ENCODE measurements around the gene ERO1B.
A peak's percentile ranks its signal among the peaks of the same experiment; 100 is the strongest.

ERO1B gene

GRCh38 chr1:236175642-236176336, 106.0 kb downstream of the ERO1B start:
- Histone ChIP-seq H3K23ac (ENCODE audit: low read length in 2 of 2) (no peak overlapping the region), H3K4me2 (ENCODE audit: low read length, poor library complexity, severe bottlenecking) (peak overlapping the region; percentile 69), H4K8ac (ENCODE audit: low read length) (no peak overlapping the region), H3K27me3 (ENCODE audit: control insufficient read depth in 1 of 2, insufficient read depth in 1 of 2, low read length in 2 of 2) (no peaks in the 10 kb centered on the region), H4K91ac (ENCODE audit: low read length) (no peak overlapping the region), H3K4me3 (ENCODE audit: insufficient read depth in 1 of 2, low read depth in 1 of 2, low read length in 2 of 2) (no peak overlapping the region), H2BK5ac (ENCODE audit: low read depth, low read length, poor library complexity, severe bottlenecking) (peak overlapping the region; percentile 98), H3K36me3 (ENCODE audit: control insufficient read depth in 1 of 2, insufficient read depth in 2 of 2, low read depth in 1 of 2, low read length in 2 of 2) (peaks cover 3 to 21% of the 10 kb centered on the region in 2 experiments), H3K4ac (ENCODE audit: low read depth in 1 of 2, low read length in 2 of 2) (no peak overlapping the region), H2AFZ (ENCODE audit: low read depth, low read length) (no peak overlapping the region), H2BK120ac (ENCODE audit: low read depth, low read length) (no peak overlapping the region), H2BK15ac (ENCODE audit: low read depth, poor library complexity, severe bottlenecking) (no peak overlapping the region), H3K14ac (ENCODE audit: low read length in 2 of 2) (no peak overlapping the region), H2BK12ac (ENCODE audit: low read length in 2 of 2) (no peak overlapping the region), H3K9ac (ENCODE audit: low read length) (no peak overlapping the region), H3K4me1 (ENCODE audit: control insufficient read depth, insufficient read depth, low read depth, low read length) (peaks cover 29% of the 10 kb centered on the region), H3K18ac (ENCODE audit: low read depth in 1 of 2, low read length in 2 of 2) (no peak overlapping the region), H3K9me3 (ENCODE audit: control insufficient read depth, low read length) (no peaks in the 10 kb centered on the region), H3K79me1 (replicated peaks; ENCODE audit: low read length, poor library complexity, severe bottlenecking) (peaks cover 20% of the 10 kb centered on the region), H3K27ac (ENCODE audit: low read length, poor library complexity, severe bottlenecking) (peak overlapping the region; percentile 99), H2AK5ac (ENCODE audit: low read length, severe bottlenecking) (peak overlapping the region; percentile 71)
- WGBS: 91% methylated on average over 11 of the region's 12 CpGs
- no peak for DNase-seq

DNA sequence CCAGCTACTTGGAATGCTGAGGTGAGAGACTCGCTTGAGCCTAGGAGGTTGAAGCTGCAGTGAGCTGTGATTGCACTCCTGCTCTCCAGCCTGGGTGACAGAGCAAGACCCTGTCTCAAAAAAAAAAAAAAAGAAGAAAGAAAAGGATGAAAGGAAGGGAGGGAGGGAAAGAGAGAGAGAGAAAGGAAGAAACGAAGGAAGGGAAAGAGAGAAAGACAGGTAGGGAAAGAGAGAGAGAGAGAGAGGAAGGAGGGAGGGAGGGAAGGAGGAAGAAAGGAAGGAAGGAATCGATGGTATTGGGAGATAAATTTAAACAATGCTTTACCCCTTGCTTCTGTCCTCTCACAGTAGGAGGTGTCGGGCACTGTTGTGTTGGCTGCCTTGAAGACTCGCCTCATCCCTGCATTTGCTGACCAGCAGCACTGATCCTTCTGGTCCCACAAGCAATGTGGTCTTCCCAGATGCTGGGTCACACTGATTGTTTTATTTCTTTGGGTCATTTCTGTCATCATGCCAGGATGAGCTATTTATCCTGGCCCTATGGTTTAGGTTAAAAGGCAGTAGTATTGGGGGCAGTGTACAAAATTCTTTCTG, 108.5 kb downstream of the ERO1B start:
- Histone ChIP-seq H4K8ac (ENCODE audit: low read length) (no peak overlapping the region), H3K4me2 (ENCODE audit: low read length, poor library complexity, severe bottlenecking) (no peak overlapping the region), H3K4ac (ENCODE audit: low read depth in 1 of 2, low read length in 2 of 2) (no peak overlapping the region), H3K27me3 (ENCODE audit: control insufficient read depth in 1 of 2, insufficient read depth in 1 of 2, low read length in 2 of 2) (no peaks in the 10 kb centered on the region), H2AK5ac (ENCODE audit: low read length, severe bottlenecking) (no peak overlapping the region), H3K23ac (ENCODE audit: low read length in 2 of 2) (no peak overlapping the region), H3K9me3 (ENCODE audit: control insufficient read depth, low read length) (no peaks in the 10 kb centered on the region), H3K4me3 (ENCODE audit: insufficient read depth in 1 of 2, low read depth in 1 of 2, low read length in 2 of 2) (no peak overlapping the region), H2BK5ac (ENCODE audit: low read depth, low read length, poor library complexity, severe bottlenecking) (no peak overlapping the region), H2BK120ac (ENCODE audit: low read depth, low read length) (no peak overlapping the region), H4K91ac (ENCODE audit: low read length) (no peak overlapping the region), H3K9ac (ENCODE audit: low read length) (no peak overlapping the region), H3K27ac (ENCODE audit: low read length, poor library complexity, severe bottlenecking) (no peak overlapping the region), H3K18ac (ENCODE audit: low read depth in 1 of 2, low read length in 2 of 2) (no peak overlapping the region), H2AFZ (ENCODE audit: low read depth, low read length) (no peak overlapping the region), H3K14ac (ENCODE audit: low read length in 2 of 2) (no peak overlapping the region), H3K79me1 (replicated peaks; ENCODE audit: low read length, poor library complexity, severe bottlenecking) (peaks cover 24% of the 10 kb centered on the region), H2BK12ac (ENCODE audit: low read length in 2 of 2) (no peak overlapping the region), H3K36me3 (ENCODE audit: control insufficient read depth in 1 of 2, insufficient read depth in 2 of 2, low read depth in 1 of 2, low read length in 2 of 2) (peaks cover 6 to 8% of the 10 kb centered on the region in 2 experiments), H3K4me1 (ENCODE audit: control insufficient read depth, insufficient read depth, low read depth, low read length) (peaks cover 30% of the 10 kb centered on the region), H2BK15ac (ENCODE audit: low read depth, poor library complexity, severe bottlenecking) (no peak overlapping the region)
- DNase-seq: no peak
- 86% methylated on average over 4 of the region's 5 CpGs for WGBS

DNA sequence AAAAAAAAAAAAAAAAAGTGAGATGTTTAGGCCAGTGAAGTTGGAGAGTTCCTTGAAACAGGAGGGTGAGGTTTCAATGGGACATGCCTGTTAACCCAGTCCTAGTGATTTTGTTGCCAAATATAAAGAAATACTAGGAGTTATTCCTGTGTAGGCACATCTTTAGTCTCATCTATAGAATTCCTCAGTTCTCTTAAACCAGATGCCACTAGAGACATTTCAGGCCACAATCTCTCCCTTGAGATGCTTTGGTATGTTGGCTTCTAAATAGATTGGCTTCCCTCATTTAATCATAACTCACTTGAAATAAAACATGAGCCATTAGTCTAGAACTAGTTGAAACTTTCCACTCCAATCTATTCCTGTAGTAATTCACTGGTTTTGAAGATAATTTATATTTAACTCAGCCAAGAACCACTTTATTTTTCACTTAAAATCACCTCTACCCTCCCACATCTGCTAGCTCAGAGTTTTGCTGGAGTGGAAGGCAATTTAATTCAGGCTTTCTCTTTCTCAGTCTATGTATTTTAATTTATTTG, 109.6 kb downstream of the ERO1B start:
- peaks cover 5 to 9% of the 10 kb centered on the region in 2 experiments for H3K36me3 ChIP-seq (ENCODE audit: control insufficient read depth in 1 of 2, insufficient read depth in 2 of 2, low read depth in 1 of 2, low read length in 2 of 2)
- H4K91ac ChIP-seq (ENCODE audit: low read length): no peak overlapping the region
- H2BK120ac ChIP-seq (ENCODE audit: low read depth, low read length): no peak overlapping the region
- H3K23ac ChIP-seq (ENCODE audit: low read length in 2 of 2): no peak overlapping the region
- no peak overlapping the region for H3K14ac ChIP-seq (ENCODE audit: low read length in 2 of 2)
- H4K8ac ChIP-seq (ENCODE audit: low read length): no peak overlapping the region
- no peak overlapping the region for H3K18ac ChIP-seq (ENCODE audit: low read depth in 1 of 2, low read length in 2 of 2)
- no peak overlapping the region for H3K4me3 ChIP-seq (ENCODE audit: insufficient read depth in 1 of 2, low read depth in 1 of 2, low read length in 2 of 2)
- peaks cover 28% of the 10 kb centered on the region for H3K79me1 ChIP-seq (replicated peaks; ENCODE audit: low read length, poor library complexity, severe bottlenecking)
- no peak overlapping the region for H2AK5ac ChIP-seq (ENCODE audit: low read length, severe bottlenecking)
- no peak for DNase-seq
- no peak overlapping the region for H3K27ac ChIP-seq (ENCODE audit: low read length, poor library complexity, severe bottlenecking)
- H3K4ac ChIP-seq (ENCODE audit: low read depth in 1 of 2, low read length in 2 of 2): no peak overlapping the region
- no peaks in the 10 kb centered on the region for H3K27me3 ChIP-seq (ENCODE audit: control insufficient read depth in 1 of 2, insufficient read depth in 1 of 2, low read length in 2 of 2)
- H3K4me2 ChIP-seq (ENCODE audit: low read length, poor library complexity, severe bottlenecking): no peak overlapping the region
- H2AFZ ChIP-seq (ENCODE audit: low read depth, low read length): no peak overlapping the region
- H3K4me1 ChIP-seq (ENCODE audit: control insufficient read depth, insufficient read depth, low read depth, low read length): peaks cover 26% of the 10 kb centered on the region
- H2BK5ac ChIP-seq (ENCODE audit: low read depth, low read length, poor library complexity, severe bottlenecking): no peak overlapping the region
- H3K9me3 ChIP-seq (ENCODE audit: control insufficient read depth, low read length): no peaks in the 10 kb centered on the region
- H3K9ac ChIP-seq (ENCODE audit: low read length): no peak overlapping the region
- no peak overlapping the region for H2BK12ac ChIP-seq (ENCODE audit: low read length in 2 of 2)
- H2BK15ac ChIP-seq (ENCODE audit: low read depth, poor library complexity, severe bottlenecking): no peak overlapping the region

DNA sequence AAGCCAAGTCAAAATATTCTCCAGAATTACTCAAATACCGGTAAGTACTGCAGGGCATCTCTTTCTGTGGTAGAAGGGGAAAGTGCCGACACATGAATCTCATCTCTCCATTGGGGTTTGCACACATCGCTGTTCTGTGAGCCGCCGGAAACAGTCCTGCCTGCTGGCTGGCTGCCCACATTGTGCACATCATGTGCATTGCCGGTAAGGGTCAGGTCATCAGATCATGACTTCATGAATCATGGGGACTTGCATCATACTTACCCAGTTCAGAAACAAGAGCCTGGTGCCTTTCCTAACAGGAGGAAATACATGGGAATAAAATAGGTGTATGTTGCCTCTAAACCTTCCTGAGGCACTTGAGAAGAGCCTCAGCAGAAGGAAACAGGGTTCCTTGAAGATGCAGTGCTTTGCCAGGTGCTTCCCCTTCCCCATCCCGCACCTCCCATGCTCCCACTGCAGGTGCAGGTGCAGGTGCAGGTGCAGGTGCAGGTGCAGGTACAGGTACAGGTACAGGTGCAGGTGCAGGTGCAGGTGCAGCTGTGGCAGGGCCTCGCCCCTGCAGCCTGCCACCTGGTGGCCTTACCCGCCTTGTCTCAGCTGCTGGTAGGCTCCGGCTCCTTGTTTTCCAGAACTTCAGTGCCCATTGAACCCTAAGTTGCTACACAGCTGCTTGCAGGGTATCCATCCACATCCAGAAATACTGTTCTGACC, 112.9 kb downstream of the ERO1B start:
- H3K36me3 ChIP-seq (ENCODE audit: control insufficient read depth in 1 of 2, insufficient read depth in 2 of 2, low read depth in 1 of 2, low read length in 2 of 2): peaks cover 2 to 18% of the 10 kb centered on the region in 2 experiments
- no peak overlapping the region for H2BK15ac ChIP-seq (ENCODE audit: low read depth, poor library complexity, severe bottlenecking)
- H3K9ac ChIP-seq (ENCODE audit: low read length): no peak overlapping the region
- no peak overlapping the region for H3K18ac ChIP-seq (ENCODE audit: low read depth in 1 of 2, low read length in 2 of 2)
- no peak overlapping the region for H3K4me2 ChIP-seq (ENCODE audit: low read length, poor library complexity, severe bottlenecking)
- H2BK120ac ChIP-seq (ENCODE audit: low read depth, low read length): no peak overlapping the region
- H3K4ac ChIP-seq (ENCODE audit: low read depth in 1 of 2, low read length in 2 of 2): no peak overlapping the region
- H3K4me3 ChIP-seq (ENCODE audit: insufficient read depth in 1 of 2, low read depth in 1 of 2, low read length in 2 of 2): no peak overlapping the region
- H3K27me3 ChIP-seq (ENCODE audit: control insufficient read depth in 1 of 2, insufficient read depth in 1 of 2, low read length in 2 of 2): no peaks in the 10 kb centered on the region
- no peak overlapping the region for H2BK12ac ChIP-seq (ENCODE audit: low read length in 2 of 2)
- peaks cover 37% of the 10 kb centered on the region for H3K79me1 ChIP-seq (replicated peaks; ENCODE audit: low read length, poor library complexity, severe bottlenecking)
- peak; percentile 51 for DNase-seq
- H3K9me3 ChIP-seq (ENCODE audit: control insufficient read depth, low read length): peaks cover 2% of the 10 kb centered on the region
- no peak overlapping the region for H2AFZ ChIP-seq (ENCODE audit: low read depth, low read length)
- H3K14ac ChIP-seq (ENCODE audit: low read length in 2 of 2): no peak overlapping the region
- H3K23ac ChIP-seq (ENCODE audit: low read length in 2 of 2): no peak overlapping the region
- WGBS: 81% methylated on average over 9 of the region's 10 CpGs
- H2BK5ac ChIP-seq (ENCODE audit: low read depth, low read length, poor library complexity, severe bottlenecking): no peak overlapping the region
- no peak overlapping the region for H4K91ac ChIP-seq (ENCODE audit: low read length)
- H4K8ac ChIP-seq (ENCODE audit: low read length): no peak overlapping the region
- peaks cover 11% of the 10 kb centered on the region for H3K4me1 ChIP-seq (ENCODE audit: control insufficient read depth, insufficient read depth, low read depth, low read length)
- H2AK5ac ChIP-seq (ENCODE audit: low read length, severe bottlenecking): no peak overlapping the region
- H3K27ac ChIP-seq (ENCODE audit: low read length, poor library complexity, severe bottlenecking): peak overlapping the region; percentile 58

Data from mesenchymal stem cell (in vitro differentiated cells and primary cell).